ENCODE results near the gene PCID2.

The PCID2 gene

DNA sequence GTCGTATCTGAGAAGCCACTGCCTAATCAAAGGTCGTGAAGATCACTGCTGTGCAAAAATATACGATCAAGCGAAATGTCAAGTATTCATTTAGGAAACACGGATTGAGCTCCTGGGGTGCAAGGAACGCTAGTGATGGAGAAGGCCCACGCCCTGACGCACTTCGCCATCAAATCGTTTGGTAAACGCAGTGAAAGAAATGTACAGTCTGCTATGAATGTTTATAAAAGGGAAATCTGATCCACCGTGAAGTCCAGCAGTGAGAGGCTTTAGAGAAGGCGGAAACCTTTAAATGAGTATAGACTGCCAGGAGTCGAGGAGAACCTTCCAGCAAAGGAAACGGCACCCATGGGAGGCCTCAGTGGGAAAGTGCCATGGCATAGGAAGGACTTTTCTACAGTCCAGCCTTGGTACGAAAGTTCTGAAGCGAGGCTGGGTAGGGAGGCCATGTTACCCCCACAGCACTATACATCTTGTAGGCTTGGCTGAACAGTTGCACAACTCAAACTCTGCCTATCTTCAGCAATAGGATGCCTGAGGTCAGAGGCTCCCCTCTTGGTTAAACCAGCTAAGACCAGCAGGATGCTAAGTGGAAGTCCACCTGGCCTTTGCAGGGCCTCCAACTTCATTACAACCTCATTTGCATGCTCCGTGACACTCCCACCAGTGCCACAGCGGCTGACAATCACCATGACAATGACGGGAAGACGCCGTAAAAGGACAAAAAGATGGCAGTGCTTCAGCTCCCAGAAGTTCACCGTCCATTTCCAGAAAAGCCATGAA is 20.4 kb downstream of the PCID2 start:
- no peak overlapping the region for H3K4me3 ChIP-seq (ENCODE audit: low read depth, low read length)
- DNase-seq (ENCODE audit: low read depth), result no peak
- TF ChIP-seq, protein P1, sequence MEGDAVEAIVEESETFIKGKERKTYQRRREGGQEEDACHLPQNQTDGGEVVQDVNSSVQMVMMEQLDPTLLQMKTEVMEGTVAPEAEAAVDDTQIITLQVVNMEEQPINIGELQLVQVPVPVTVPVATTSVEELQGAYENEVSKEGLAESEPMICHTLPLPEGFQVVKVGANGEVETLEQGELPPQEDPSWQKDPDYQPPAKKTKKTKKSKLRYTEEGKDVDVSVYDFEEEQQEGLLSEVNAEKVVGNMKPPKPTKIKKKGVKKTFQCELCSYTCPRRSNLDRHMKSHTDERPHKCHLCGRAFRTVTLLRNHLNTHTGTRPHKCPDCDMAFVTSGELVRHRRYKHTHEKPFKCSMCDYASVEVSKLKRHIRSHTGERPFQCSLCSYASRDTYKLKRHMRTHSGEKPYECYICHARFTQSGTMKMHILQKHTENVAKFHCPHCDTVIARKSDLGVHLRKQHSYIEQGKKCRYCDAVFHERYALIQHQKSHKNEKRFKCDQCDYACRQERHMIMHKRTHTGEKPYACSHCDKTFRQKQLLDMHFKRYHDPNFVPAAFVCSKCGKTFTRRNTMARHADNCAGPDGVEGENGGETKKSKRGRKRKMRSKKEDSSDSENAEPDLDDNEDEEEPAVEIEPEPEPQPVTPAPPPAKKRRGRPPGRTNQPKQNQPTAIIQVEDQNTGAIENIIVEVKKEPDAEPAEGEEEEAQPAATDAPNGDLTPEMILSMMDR (IDR thresholded peaks at IDR 0.05; ENCODE audit: control insufficient read depth, extremely low read depth, insufficient read depth), result no peak

DNA sequence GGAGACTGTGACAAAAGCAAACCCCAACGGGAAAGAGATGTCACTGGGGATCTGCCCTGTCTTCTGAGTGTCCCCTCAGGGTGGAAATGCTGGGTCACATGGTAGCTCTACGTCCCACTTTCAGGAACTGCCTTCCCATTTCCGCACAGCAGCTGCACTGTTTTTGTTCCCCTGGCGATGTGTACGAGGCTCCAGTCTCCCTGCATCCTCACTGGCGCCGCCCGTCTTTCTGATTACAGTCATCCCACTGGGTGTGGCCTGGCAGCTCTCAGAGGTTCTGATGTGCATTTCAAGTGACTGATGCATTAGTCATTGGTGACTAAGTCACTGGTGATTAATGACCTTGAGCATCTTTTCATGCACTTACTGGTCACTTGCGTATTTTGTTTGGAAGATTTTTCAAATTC is 21.2 kb downstream of the PCID2 start:
- no peak for DNase-seq (ENCODE audit: low read depth)
- TF ChIP-seq, protein P1 (IDR thresholded peaks at IDR 0.05; ENCODE audit: control insufficient read depth, extremely low read depth, insufficient read depth), result no peak
- H3K4me3 ChIP-seq (ENCODE audit: low read depth, low read length), result no peak overlapping the region

DNA sequence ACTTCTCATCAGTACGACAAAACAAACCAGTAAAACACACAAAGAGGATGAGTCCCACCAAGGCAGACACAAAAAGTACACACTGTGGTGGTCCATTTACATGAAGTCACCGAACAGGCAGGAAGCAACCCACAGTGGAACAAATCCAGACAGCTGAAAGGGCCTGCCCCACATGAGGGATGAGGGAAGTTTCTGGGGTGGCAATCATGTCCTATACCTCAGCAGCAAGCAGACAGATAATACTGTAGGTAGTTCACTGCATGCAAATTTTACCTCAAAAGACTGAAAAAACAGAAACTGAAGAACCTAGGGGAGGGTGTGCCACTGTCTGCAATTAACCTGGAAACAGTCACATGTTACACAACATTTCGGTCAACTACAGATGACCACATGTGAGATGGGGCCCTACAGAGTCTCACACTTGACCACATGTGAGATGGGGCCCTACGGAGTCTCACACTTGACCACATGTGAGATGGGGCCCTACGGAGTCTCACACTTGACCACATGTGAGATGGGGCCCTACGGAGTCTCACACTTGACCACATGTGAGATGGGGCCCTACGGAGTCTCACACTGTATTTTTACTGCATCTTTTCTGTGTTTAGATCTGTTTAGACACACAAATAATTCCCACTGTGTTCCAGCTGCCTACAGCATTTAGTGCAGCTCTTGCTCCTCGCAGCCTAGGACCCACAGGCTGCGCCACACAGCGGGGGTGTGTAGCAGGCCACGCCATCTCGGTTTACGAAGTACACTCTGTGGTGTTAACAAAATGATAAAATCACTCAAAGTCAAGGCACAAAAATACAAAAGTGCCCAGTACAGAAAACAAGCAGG is 22.2 kb downstream of the PCID2 start:
- no peak for DNase-seq (ENCODE audit: low read depth)
- no peak overlapping the region for H3K4me3 ChIP-seq (ENCODE audit: low read depth, low read length)
- TF ChIP-seq, protein P1 (IDR thresholded peaks at IDR 0.05; ENCODE audit: control insufficient read depth, extremely low read depth, insufficient read depth), result no peak

DNA sequence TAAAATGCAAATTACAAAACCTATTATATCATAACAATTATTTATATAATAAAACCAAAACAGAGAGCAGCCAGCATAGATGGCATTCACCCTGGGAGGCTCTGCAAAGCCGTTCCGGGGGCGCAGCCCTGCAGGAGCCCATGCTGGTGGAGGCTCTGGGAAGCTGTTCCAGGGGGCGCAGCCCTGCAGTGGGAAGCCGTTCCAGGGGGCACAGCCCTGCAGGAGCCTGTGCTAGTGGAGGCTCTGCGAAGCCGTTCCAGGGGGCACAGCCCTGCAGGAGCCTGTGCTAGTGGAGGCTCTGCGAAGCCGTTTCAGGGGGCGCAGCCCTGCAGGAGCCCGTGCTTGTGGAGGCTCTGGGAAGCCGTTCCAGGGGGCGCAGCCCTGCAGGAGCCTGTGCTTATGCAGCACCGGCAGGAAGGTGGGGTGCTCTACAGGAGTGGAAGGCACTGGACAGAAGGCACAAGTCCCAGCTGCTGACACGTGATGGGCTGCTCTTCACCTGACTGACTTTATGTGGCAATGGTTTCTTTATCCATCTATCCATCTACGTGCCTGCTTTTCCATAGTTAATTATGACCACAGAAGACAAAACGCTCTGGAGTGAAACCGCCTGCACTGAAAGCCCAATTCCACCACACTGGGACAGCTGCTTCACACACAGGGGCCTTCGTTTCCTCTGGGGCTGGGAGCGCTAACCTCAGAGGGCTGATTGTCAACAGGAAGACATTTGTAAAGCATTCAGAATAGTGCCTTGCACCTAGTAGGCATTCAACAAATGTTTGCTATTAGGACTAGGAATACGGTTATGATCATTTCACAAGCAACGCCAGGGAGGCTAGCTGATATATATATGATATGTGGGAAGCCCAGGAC is 23.7 kb downstream of the PCID2 start:
- H3K4me3 ChIP-seq (ENCODE audit: low read depth, low read length), result no peak overlapping the region
- TF ChIP-seq, protein P1 (IDR thresholded peaks at IDR 0.05; ENCODE audit: control insufficient read depth, extremely low read depth, insufficient read depth), result no peak
- no peak for DNase-seq (ENCODE audit: low read depth)

DNA sequence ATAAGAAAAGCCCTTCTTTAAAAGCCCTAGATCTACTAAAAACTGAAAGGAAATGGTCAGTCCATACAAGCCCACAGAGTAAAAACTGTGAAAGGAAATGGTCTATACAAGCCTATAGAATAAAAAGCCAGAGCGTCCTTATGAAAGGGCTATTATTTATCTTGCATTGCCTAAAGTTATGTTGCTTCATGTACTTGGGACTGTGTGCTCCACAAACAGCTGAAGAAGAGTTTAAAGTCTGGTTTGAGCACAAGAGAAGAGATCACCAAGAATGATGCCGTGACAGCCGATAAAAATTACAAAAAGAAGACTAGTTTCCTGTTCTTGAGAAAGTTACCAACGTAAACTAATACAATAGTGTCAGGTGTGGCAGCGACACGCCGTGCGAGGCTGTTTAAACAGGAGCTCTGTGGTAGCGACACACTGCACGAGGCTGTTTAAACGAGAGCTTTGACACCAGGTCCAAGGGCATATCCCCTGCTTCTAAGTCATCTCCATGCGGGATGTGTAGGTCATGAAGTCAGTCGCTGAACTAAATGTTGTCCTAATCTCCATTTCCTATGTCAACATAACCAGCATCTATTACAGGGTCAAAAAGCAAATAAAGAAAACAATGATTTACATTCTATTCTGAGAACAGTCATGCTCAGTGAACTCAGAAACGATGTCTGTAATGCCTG is 24.9 kb downstream of the PCID2 start:
- TF ChIP-seq, protein P1 (IDR thresholded peaks at IDR 0.05; ENCODE audit: control insufficient read depth, extremely low read depth, insufficient read depth), result no peak
- no peak overlapping the region for H3K4me3 ChIP-seq (ENCODE audit: low read depth, low read length)
- DNase-seq (ENCODE audit: low read depth), result no peak

DNA sequence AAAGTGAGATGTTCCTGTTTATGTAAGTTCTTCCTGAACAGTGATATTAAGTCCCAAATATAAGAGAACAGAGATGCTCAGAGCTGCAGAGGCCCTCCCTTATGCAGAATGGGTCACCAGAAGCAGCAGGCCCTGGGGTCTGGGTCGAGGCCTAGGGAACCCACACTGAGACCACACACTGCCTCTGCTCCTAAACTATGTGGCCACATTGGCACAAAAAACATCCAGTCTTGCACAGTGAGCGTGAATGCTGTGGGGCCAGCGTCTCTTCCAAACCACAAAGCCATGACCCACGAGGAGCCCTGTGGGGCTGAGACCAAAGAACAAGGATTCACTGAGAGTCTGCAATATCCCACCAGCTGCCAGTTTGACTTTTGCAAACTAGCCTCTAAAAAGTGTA is 26.4 kb downstream of the PCID2 start:
- TF ChIP-seq, protein P1 (IDR thresholded peaks at IDR 0.05; ENCODE audit: control insufficient read depth, extremely low read depth, insufficient read depth), result no peak
- no peak for DNase-seq (ENCODE audit: low read depth)
- H3K4me3 ChIP-seq (ENCODE audit: low read depth, low read length), result no peak overlapping the region
